Measurements from ENCODE around the gene TPM2. TPM values are rescaled to one million over a fixed set of nuclear protein-coding genes. Genes with fewer than 3 reads are reported as not detected.

TPM2 gene
- total and polyA plus RNA-seq, 10 of the 15 experiments (the other 5 are each of a cell fraction or from before 2014, with no cell fraction given): 0.11 to 9.3 (median 1.1) TPM

DNA sequence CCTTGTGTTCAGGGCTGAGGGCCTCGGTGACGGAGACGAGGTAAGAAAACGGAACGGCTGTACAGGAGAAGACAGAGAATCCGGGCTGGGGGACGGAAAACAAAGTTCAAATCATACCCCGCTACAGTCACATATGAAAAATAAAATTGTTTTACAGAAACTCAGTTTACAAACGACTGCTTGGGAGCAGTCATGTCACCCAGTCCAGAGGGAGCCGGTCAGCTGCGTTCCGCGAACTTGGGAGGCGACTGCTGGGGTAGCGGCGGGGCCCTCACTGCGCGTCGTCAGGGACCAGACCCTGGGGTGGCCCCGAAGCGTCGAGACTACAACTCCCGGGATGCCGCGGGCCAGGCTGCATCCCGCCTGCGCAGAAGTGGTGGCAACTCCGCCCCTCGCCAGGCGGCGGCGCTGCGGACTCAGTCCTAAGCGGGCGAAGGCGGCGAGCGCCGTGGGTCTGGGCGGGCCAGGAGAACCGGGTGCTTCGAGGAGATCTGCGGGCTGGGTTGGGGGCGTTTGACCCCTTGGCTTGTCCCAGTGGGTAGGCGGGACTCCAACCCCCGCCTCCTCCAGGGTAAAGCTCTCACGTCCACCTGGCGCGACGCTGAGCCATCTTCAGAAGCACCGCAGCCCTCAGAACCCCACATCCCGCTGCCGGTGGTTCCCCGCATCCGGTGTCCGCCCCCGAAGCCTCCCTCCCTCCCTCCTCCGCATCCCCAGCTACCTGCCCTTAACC, 43.0 kb downstream of the TPM2 start (continued):
- TF ChIP-seq, protein P1, sequence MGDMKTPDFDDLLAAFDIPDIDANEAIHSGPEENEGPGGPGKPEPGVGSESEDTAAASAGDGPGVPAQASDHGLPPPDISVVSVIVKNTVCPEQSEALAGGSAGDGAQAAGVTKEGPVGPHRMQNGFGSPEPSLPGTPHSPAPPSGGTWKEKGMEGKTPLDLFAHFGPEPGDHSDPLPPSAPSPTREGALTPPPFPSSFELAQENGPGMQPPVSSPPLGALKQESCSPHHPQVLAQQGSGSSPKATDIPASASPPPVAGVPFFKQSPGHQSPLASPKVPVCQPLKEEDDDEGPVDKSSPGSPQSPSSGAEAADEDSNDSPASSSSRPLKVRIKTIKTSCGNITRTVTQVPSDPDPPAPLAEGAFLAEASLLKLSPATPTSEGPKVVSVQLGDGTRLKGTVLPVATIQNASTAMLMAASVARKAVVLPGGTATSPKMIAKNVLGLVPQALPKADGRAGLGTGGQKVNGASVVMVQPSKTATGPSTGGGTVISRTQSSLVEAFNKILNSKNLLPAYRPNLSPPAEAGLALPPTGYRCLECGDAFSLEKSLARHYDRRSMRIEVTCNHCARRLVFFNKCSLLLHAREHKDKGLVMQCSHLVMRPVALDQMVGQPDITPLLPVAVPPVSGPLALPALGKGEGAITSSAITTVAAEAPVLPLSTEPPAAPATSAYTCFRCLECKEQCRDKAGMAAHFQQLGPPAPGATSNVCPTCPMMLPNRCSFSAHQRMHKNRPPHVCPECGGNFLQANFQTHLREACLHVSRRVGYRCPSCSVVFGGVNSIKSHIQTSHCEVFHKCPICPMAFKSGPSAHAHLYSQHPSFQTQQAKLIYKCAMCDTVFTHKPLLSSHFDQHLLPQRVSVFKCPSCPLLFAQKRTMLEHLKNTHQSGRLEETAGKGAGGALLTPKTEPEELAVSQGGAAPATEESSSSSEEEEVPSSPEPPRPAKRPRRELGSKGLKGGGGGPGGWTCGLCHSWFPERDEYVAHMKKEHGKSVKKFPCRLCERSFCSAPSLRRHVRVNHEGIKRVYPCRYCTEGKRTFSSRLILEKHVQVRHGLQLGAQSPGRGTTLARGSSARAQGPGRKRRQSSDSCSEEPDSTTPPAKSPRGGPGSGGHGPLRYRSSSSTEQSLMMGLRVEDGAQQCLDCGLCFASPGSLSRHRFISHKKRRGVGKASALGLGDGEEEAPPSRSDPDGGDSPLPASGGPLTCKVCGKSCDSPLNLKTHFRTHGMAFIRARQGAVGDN (IDR thresholded peaks at IDR 0.05): peak; percentile 44; the same call in 1 of the 2 replicates
- TF ChIP-seq SP1 (IDR thresholded peaks at IDR 0.05; ENCODE audit: low read depth, low read length): no peak

DNA sequence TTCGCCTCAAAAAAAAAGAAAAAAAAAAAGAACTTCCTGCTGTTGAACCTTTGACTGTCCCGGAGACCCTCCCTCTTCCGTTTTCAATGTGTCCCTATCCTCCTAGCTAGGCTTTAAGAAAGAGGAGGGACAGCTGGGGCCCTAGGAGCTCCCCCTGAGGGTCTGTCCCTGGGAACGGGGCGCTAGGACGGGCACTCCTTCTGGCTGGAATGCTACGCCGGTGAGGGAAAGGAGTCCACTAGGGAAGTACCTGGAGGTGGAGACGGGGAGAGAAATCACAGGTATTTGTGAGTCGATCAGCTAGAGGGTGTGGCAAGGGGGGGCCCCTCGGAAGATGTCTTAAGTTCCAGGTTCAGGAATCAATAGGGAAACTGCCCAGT, 43.6 kb downstream of the TPM2 start:
- no peaks in the 10 kb centered on the region for H3K36me3 ChIP-seq (ENCODE audit: control insufficient read depth in 2 of 2, insufficient read depth in 2 of 2, low read length in 1 of 2)
- BruUV-seq (replicated peaks): TSS peak; percentile 63
- DNase-seq (ENCODE audit: low read depth, low spot score): no peak
- H3K4me1 ChIP-seq (ENCODE audit: control insufficient read depth, insufficient read depth, low read length): peaks cover 22% of the 10 kb centered on the region
- 2% methylated on average over 11 of the region's 11 CpGs for WGBS (ENCODE audit: insufficient coverage, insufficient replicate concordance, low lambda C conversion rate, missing lambda C conversion rate)
- intact Hi-C loops (cut with micrococcal nuclease; ENCODE audit: unreplicated experiment) (loop anchor here (1.0 to 2.0 kb wide), 2 partner anchors 11 to 41 kb away; partner anchors contain the start of gene TESK1), in situ Hi-C loops (cut with MboI) (no loop called here)
- ChIA-PET CTCF (interaction anchor here (0.8 to 8.8 kb wide), 25 partner anchors 11 to 239 kb away, joined by 3 to 139 read pairs (median 8); partner anchors contain the start of genes ARHGEF39, CCDC107, CD72 and CREB3), POLR2A (interaction anchor here (0.6 to 11.1 kb wide), 12 partner anchors 10 to 116 kb away, joined by 3 to 163 read pairs (median 9); partner anchors contain the start of genes ARHGEF39, CCDC107, CD72 and CREB3), RAD21 (ENCODE audit: unreplicated experiment) (interaction anchor here (0.7 to 9.6 kb wide), 23 partner anchors 10 to 236 kb away, joined by 3 to 133 read pairs (median 6); partner anchors contain the start of genes ARHGEF39, CCDC107, CREB3 and GBA2), SMC1A (ENCODE audit: uncharacterized antibody, unreplicated experiment) (interaction anchor here (0.7 to 7.7 kb wide), 20 partner anchors 12 to 180 kb away, joined by 3 to 114 read pairs (median 6); partner anchors contain the start of genes ARHGEF39, CCDC107, CD72 and CREB3)
- peak overlapping the region; percentile 89 for H3K27ac ChIP-seq (ENCODE audit: control insufficient read depth, insufficient read depth)
- FAIRE-seq: no peak
- no peaks in the 10 kb centered on the region for H4K20me1 ChIP-seq (ENCODE audit: control insufficient read depth, insufficient read depth)
- H3K9ac ChIP-seq (ENCODE audit: control insufficient read depth, insufficient read depth, low read length): peak overlapping the region; percentile 90
- TF ChIP-seq POLR2A (IDR thresholded peaks at IDR 0.05; ENCODE audit: low read depth, low read length): no peak
- TF ChIP-seq, protein P2, sequence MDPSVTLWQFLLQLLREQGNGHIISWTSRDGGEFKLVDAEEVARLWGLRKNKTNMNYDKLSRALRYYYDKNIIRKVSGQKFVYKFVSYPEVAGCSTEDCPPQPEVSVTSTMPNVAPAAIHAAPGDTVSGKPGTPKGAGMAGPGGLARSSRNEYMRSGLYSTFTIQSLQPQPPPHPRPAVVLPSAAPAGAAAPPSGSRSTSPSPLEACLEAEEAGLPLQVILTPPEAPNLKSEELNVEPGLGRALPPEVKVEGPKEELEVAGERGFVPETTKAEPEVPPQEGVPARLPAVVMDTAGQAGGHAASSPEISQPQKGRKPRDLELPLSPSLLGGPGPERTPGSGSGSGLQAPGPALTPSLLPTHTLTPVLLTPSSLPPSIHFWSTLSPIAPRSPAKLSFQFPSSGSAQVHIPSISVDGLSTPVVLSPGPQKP (IDR thresholded peaks at IDR 0.05; ENCODE audit: low read depth, low read length): 0 out of 2 replicates have a peak, but pooled peaks have one; percentile 28
- H3K27me3 ChIP-seq (replicated peaks in 1 of 2; ENCODE audit: control insufficient read depth in 2 of 2, insufficient read depth in 2 of 2, low read length in 1 of 2): no peaks in the 10 kb centered on the region
- H3K9me3 ChIP-seq (replicated peaks; ENCODE audit: control insufficient read depth, insufficient read depth, low read length): no peaks in the 10 kb centered on the region
- no peak for ATAC-seq
- peak overlapping the region; percentile 93 for H3K4me2 ChIP-seq (ENCODE audit: control insufficient read depth, insufficient read depth)
- peak overlapping the region; percentile 90 for H2AFZ ChIP-seq (ENCODE audit: control insufficient read depth, low read depth, low read length)
- peaks cover 20% of the 10 kb centered on the region for H3K79me2 ChIP-seq (ENCODE audit: control insufficient read depth, insufficient read depth, low read length)
- peak overlapping the region; percentile 96 for H3K4me3 ChIP-seq
